KMS-11 (cell line): Measurements from ENCODE around the gene XRCC6.
"Not testable (repeated sequence)": the region's sequence is repeated elsewhere in the genome, so short reads cannot be mapped to it uniquely, and the experiment has no call there.

ENCODE experiments used
- H2AFZ ChIP-seq: fragments of 200-600 bp; sonication (generic); 2 replicates; pipeline ENCODE4 v1.6.1; 2016; ENCODE audit warnings: antibody characterized with exemption, mixed run types, low read depth
- H3K27ac ChIP-seq: fragments of 200-600 bp; sonication (generic); 2 replicates; pipeline ENCODE4 v1.6.1; 2016; ENCODE audit warnings: mild to moderate bottlenecking, mixed run types
- H3K27me3 ChIP-seq: fragments of 200-600 bp; sonication (generic); 2 replicates; pipeline ENCODE4 v1.6.1; 2017; ENCODE audit warnings: mild to moderate bottlenecking, low read depth, mixed run types, moderate library complexity; ENCODE audit not compliant: insufficient read depth
- H3K36me3 ChIP-seq: fragments of 200-600 bp; sonication (generic); 2 replicates; pipeline ENCODE4 v1.6.1; 2017; ENCODE audit warnings: mild to moderate bottlenecking, mixed run types; ENCODE audit not compliant: insufficient read depth
- H3K4me1 ChIP-seq: fragments of 200-600 bp; sonication (generic); 2 replicates; pipeline ENCODE4 v1.6.1; 2016; ENCODE audit warnings: mild to moderate bottlenecking, low read depth, mixed run types; ENCODE audit not compliant: poor library complexity, severe bottlenecking
- H3K4me2 ChIP-seq: fragments of 200-600 bp; sonication (generic); 2 replicates; pipeline ENCODE4 v1.7.0; 2016; ENCODE audit warnings: mild to moderate bottlenecking, mixed run types
- H3K4me3 ChIP-seq: fragments of 200-600 bp; sonication (generic); IDR thresholded peaks from 2 replicates; pipeline ENCODE4 v1.6.1; 2017; ENCODE audit warnings: low read depth, low read length, mixed read lengths; ENCODE audit not compliant: insufficient read depth
- H3K79me2 ChIP-seq: fragments of 200-600 bp; sonication (generic); 2 replicates; pipeline ENCODE4 v1.6.1; 2016; ENCODE audit warnings: low read depth, mixed run types; ENCODE audit not compliant: insufficient read depth
- H3K9ac ChIP-seq: fragments of 200-600 bp; sonication (generic); 2 replicates; pipeline ENCODE4 v1.6.1; 2016; ENCODE audit warnings: mild to moderate bottlenecking, mixed run types
- H4K20me1 ChIP-seq: fragments of 200-600 bp; sonication (generic); 2 replicates; pipeline ENCODE4 v1.6.1; 2016; ENCODE audit warnings: mild to moderate bottlenecking, mixed run types; ENCODE audit not compliant: insufficient read depth
- CTCF ChIP-seq: fragments of 200-600 bp; sonication (generic); conservative IDR thresholded peaks from 2 replicates; pipeline ENCODE4 v1.6.1; 2017; ENCODE audit warnings: low read depth, mild to moderate bottlenecking, antibody characterized with exemption, low read length, moderate library complexity, mixed read lengths

Gene XRCC6

GRCh38 chr22:41664490-41664889 is 43.4 kb downstream of the XRCC6 start:
- Histone ChIP-seq H2AFZ (no peak overlapping the region), H3K27ac (no peak overlapping the region; the same call in 1 of the 2 replicates), H3K79me2 (no peaks in the 10 kb centered on the region; the same call in 1 of the 2 replicates), H3K4me3 (no peak overlapping the region), H3K27me3 (no peaks in the 10 kb centered on the region), H3K4me1 (peaks cover 17% of the 10 kb centered on the region), H4K20me1 (no peaks in the 10 kb centered on the region), H3K9ac (no peak overlapping the region), H3K4me2 (no peak overlapping the region), H3K36me3 (no peaks in the 10 kb centered on the region)
- TF ChIP-seq CTCF, result no peak

GRCh38 chr22:41664951-41665350 is 43.9 kb downstream of the XRCC6 start:
- Histone ChIP-seq H3K4me1 (peaks cover 17% of the 10 kb centered on the region), H3K4me2 (no peak overlapping the region), H3K79me2 (no peaks in the 10 kb centered on the region; the same call in 1 of the 2 replicates), H3K27ac (no peak overlapping the region), H3K4me3 (no peak overlapping the region), H2AFZ (no peak overlapping the region), H3K36me3 (no peaks in the 10 kb centered on the region), H3K27me3 (no peaks in the 10 kb centered on the region), H4K20me1 (no peaks in the 10 kb centered on the region), H3K9ac (no peak overlapping the region)
- TF ChIP-seq CTCF, result no peak

GRCh38 chr22:41668971-41669911 is 48.1 kb downstream of the XRCC6 start:
- Histone ChIP-seq H3K9ac (no peak overlapping the region), H3K4me2 (no peak overlapping the region), H3K4me1 (peaks cover 17% of the 10 kb centered on the region), H3K79me2 (no peaks in the 10 kb centered on the region; the same call in 1 of the 2 replicates), H4K20me1 (no peaks in the 10 kb centered on the region), H3K27ac (no peak overlapping the region), H3K4me3 (no peak overlapping the region), H2AFZ (no peak overlapping the region), H3K27me3 (no peaks in the 10 kb centered on the region), H3K36me3 (no peaks in the 10 kb centered on the region)
- TF ChIP-seq CTCF, result no peak

GRCh38 chr22:41672096-41672495 is 51.0 kb downstream of the XRCC6 start:
- H3K27ac ChIP-seq, H2AFZ ChIP-seq, H4K20me1 ChIP-seq, H3K4me2 ChIP-seq, H3K79me2 ChIP-seq, H3K4me3 ChIP-seq, H3K9ac ChIP-seq, H3K36me3 ChIP-seq, H3K27me3 ChIP-seq: not testable (repeated sequence)
- peaks cover 13% of the 10 kb centered on the region for H3K4me1 ChIP-seq
